IPS DF 4.7 (cell line): ENCODE data around the gene KCNS3.

Experiments
- DNase-seq: peaks from one replicate; pipeline ENCODE4 v3.0.0-alpha.2; 2013; ENCODE audit warnings: low spot score; ENCODE audit errors: extremely low read depth

The KCNS3 gene

DNA sequence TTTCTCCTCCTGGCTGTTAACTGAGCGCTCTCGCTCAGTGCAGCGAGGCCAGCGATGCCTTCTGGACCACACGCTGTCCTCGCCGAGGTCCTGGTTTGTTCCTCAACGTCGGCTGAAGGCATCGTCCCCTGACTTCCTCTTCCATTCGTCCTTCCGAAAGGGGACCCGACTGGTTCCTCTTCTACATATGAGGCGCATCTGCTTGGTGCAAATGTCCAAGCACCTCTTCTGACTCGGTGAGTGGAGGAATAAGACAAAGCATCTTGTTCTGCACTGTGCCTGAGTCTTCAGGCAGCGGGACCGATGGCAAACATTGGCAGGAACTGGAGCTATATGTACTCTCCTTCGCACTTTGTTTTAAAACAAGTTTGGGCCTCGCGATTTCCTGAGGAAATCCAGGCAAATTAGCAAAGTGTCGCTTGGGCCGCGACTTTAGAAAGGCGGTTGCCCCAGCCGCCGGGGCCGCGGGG, 621 bp upstream of the KCNS3 start:
- no peak for DNase-seq

DNA sequence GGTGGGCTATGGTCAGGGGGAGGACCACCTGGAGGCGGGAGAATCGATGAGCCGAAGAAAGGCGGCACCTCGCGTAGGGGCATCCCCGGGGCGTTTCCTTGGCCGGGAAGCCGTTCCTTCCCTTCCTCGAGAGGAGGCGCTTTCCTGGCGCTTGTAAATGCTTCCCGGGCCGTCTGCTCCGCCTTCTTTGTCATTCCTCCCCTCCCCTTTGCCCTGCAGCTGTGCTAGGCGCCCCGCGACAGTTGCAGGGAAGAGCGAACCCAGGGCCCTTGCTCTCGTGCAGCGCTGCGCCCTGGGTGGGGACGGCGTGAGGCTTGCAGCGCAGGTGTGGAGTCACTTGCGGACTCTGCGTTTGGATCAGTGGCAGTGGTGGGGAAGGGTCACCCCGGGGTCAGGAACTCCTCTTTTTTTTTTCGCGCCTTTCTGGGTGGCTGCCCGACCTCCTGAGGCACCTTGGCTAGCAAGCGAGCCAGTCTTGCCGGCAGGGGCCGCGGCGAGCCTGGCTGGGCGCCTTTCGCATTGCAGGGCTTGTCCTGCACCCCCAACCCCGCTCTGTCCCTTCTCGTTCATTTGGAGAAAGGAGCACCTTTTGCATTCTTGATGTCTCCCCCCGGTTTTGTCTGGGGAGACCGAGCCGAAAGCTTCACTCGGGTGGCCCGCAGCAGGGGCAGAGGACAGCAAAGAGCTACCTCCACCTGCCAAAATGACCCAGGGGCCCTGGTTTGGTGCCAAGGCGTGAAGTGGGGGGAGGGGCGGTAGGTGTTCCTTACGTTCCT, 858 bp downstream of the KCNS3 start:
- DNase-seq, result no peak

DNA sequence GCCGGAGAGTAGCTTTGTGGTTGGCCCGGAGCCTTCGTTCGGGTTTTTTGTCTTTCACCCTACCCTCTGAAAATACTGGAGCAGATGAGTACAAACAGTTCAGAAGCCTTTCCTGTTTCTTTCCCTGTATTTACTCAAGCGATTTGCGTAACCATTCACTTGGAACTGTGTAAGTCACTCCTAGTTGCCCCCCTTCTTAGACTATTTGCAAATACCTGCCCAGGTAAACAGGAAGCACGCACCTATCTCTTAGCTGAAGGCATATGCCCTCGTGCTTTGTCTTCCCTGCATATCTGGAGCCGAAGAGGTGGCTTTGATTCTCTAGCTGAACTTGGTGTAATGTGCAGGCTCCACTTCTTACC, 1.4 kb downstream of the KCNS3 start:
- DNase-seq, result no peak

DNA sequence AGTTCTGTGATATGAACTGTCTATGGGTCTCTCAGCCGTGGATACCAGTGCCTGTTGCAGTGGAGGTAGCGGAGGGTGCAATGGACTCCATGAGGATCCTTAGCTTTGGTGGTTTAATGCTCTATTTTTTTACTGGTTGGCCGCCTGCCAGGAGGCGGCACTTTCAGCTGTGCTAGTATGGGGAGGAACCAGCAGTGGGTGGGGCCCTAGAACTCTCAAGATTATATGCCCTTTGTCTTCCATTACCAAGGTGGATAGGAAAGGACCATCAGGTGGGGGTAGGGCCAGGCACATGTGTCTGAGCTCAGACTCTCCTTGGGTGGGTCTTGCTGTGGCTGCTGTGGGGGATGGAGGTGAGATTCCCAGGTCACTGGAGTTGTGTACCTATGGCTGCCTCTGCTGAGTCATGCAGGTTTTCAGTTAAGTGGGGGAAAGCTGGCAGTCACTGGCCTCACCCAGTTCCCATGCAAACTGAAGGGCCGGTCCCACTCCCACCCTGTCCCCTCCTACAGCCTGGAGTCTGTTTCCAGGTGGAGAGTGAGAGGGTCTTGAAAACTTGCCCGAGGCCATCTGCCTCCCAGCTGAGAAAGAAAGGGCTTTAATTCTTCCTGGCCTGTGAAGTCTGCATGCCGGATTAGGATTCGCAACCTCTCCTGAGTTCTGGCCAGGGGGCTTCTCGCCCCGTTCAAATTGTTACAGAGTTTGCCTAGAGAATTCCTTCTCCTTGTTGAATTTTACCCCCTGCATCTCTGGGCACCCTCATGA, 14.5 kb downstream of the KCNS3 start:
- no peak for DNase-seq

DNA sequence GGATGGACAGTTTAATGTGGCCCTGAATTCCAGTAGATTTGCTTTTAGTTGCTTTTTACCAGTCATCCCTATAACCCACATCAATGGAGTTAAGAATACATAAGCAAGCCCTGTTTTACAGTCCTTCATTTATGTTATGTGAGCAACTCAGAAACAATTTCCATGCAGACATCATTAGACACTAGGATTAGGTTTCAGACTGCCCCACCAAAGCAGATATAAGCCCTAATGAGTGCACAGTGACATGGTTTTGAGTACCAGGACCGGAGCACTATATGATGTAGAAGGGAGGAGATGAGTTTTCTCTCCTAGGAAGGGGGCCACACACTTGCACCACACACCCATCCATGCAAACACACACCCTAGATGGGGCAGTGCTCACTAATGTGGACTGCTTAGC, 15.5 kb downstream of the KCNS3 start:
- no peak for DNase-seq

DNA sequence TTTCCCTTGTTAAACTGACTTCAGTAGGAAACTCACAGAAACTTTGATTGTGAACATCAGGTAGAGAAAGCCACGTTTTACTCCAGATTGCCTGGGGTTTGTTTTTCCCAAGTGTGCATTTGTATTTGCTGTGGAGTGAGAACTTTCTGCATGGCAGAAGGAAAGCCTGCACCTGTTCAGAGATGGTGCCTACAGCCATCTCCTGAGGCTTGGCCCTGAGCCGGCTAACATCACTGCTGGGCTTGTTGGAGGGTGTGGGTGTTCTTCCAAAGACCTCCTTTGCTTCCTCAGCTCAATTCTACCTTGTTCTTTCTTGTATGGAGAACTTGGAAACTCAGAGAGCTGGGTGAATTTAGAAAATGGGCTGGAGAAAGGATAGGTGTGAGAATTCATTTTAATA, 16.1 kb downstream of the KCNS3 start:
- DNase-seq, result no peak

DNA sequence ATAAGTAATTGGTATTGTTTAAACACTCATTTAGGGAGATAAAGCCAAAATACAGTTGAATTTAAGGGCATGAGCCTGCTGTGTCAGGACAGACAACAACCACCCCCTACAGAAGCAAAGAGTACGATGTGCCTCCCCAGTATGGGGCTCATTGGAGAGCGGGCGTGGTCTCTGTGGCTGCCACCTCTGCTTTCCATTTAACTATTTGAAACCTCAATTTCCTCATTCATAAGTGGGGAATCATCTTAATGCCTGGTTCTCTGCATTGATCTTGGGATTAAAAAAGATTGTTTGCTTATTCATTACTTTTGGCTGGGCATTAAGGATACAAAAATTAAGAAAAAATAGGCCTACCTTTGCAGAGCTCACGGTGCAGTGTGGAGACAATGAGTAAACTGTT, 21.4 kb downstream of the KCNS3 start:
- no peak for DNase-seq

DNA sequence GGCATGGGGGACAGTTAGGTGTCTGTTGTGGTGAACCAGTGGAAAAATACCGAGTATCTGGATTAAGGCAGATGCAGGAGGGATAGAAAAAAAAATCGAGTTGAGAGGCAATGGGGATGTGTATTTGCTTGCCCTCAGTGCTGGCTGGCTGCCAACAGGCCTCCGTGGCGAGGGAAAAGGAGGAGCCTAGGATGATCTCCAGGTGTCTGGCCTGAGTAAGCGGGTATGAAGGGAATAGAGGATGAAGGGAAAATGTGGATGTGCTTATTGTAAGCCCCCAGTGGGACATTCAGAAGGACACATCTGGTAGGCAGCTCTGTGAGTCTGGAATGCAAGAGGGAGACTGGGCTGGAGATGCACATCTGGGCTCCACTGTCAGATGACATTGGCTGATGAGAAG, 22.8 kb downstream of the KCNS3 start:
- DNase-seq, result no peak

DNA sequence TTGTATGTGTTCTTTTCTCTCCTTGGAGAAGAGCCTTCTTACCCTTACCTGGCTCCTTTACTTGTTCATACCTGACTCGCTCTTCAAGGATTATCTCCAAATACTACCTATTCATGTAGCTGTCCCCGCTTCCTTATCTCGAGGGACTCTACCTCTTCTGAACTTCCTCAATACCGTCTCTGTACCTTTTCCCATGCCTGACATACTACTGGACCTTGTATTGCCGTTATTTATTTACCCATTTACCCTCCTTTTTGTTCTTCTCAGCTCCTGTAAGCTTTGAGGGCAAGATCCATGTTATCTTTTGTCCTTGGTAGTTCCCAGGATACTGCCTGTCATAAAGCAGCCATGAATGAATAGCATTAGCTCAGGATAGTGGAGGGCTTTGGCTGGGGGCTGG, 32.5 kb downstream of the KCNS3 start:
- no peak for DNase-seq

DNA sequence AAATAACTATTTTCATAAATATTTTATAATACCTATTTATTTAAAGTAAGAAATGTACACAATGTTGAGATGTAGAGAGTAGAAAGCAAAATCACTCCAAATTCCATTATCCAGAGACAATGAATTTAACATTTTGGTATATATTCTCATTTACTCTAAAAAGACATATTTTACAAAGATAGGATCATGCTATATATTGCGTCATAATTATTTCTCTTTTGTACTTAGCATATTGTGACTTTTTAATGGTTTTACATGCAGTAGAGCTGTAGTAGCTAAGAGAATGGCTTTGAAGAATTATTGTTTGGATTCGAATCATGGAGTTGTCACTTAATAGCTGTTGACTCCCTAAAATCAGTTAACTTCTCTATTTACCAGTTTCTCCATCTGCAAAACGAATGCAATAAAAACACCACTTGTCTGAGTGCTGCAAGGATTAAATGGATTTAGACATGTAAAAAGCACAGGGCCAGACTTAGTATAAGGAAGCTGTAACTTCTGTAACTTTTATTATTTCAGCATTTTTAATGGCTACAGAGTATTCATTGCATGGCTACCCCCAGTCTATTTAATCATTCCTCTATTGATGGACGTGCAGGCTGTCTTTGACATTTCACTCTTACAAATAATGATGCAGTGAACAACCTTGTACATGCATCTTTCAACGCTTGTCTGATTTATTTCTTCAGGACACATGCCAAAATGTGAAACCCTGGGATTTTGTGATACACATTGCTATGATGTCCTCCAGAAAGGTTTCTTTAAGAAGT, 33.2 kb downstream of the KCNS3 start:
- DNase-seq, result no peak

DNA sequence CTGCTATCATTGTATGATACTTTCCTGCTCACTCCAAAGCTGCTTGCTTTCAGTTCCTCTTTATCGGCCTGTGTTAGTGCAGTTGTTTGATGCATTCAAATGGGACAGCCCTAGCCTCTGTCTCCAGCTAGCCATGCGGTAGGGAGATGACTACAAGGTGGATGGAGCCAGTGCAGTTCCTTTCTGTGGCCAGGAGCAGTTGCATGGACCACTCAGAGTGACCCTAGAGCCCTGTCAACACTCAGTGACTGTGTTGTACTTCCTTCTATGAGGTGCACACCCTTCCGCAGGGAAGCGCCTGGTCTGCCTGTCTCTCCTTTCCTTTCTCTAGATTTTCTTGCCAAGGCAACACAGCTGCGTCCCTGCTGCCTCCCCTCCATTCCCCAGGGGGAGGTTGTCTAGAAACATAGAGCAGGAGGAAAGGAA, 33.8 kb downstream of the KCNS3 start:
- DNase-seq, result no peak

DNA sequence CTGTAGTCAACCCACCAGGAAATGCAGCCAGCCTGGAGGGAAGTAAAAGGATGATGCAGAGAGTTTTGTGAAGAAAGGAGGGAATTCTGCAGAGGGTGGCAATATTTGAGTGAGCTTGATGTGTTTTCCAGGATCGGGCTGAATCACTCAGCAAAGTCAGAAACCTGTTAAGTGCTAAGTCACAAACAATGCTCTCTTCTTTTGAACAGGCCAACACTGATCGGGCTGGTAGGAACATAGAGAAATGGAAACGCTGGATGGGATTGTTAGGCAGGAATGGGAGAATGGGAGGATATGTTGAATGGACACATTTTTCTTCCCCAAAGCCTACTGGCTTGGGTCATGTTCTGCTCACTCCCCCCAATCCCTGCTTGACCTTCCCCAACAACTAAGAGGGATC, 36.6 kb downstream of the KCNS3 start:
- DNase-seq, result no peak

DNA sequence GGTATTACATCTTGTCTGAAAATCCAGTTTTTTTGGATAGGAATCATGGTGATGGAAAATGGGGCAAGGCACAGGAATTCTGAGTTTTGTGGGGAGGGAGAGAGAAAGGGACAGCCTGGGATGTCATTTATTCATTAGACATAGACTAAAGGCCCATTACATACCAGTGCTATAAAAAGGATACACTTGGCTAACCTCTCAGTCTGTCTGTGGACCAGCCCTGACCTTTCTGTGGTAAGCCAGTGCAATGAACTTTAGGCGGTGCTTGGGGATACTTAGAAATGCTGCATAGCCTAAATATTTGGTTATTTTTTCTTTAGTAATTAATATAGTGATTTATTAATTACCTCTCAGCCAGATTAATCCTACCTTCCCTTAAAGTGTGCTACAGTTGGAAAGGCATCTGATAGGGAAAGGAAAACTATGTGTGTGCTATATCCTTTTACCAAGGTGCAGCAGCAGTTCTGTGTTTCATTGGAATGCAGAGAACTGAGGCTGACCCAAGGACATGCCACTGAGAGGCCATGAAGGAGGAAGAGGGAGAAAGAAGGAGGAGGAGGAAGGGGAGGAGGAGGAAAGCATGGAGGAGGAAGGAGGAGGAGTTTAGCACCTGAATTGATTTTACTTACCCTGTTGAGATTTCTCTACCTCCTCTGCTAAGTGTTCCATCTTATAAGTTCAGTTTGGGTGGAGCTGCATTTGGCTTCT, 37.5 kb downstream of the KCNS3 start:
- no peak for DNase-seq

DNA sequence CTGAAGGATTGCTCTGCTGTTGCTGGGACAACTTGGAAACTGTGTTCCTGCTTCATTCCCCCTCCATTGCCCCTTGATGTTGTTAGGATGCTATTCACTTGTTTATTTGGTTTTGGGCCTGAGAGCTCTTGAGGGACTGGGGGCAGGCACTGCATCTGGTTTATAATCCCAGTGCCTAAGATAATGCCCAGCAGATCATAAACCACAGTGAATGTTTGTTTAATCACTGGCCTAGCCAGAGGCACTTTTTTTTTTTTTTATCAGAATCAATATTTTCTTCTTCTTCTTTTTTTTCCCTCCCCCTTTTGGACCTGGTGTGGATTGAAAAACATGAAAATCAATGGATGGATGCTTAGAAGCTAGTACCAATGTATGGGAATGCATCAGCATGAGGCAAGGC, 38.1 kb downstream of the KCNS3 start:
- DNase-seq, result no peak

DNA sequence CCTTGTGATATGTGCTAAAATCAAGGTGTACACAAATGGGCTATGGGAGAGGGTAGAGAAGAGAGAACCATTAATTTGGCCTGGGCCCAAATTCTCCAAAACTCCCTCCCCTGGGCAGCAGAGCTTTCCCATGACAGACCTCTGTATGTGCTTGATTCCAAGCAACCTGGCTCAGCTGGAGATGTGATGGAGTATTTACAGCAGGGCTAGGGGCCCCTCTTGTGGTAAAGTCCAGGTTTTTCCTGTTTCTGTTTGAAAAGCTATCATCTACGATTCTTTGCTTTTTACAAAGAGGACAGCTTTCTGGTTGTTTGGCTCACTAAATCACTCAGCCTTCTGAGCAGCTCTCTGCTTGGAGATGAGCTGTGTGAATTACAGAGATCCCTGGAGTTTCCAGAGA, 40.3 kb downstream of the KCNS3 start:
- DNase-seq, result no peak

DNA sequence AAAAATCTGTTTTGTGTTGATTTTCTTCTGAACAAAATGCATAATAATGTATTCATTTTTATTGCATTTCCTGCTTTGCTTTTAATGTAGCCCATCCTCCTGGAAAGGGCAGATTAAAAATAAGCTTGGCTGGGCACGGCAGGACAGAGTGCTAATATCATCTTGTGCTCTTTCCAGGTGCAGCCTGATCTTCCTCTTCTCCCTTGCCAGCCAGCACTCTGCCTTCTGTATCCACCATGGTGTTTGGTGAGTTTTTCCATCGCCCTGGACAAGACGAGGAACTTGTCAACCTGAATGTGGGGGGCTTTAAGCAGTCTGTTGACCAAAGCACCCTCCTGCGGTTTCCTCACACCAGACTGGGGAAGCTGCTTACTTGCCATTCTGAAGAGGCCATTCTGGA, 52.3 kb downstream of the KCNS3 start:
- no peak for DNase-seq

DNA sequence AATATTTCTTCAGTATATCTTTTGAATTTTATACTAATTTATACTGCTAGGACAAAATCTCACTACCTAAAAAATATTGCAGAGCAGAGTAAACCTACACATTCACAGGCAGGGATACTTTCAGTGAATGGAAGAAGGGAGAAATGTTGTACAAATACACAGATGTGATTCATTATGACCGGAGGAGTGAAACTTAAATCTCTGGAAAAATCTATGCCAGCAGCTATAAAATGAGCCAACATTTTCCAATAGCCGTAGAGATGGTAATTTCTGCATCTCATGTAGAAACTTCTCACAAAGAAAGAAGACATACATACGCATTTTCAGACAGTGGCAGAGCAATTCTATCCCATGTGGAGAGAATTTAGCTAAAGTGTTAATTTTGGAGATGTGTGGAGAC, 54.8 kb downstream of the KCNS3 start:
- DNase-seq, result no peak

DNA sequence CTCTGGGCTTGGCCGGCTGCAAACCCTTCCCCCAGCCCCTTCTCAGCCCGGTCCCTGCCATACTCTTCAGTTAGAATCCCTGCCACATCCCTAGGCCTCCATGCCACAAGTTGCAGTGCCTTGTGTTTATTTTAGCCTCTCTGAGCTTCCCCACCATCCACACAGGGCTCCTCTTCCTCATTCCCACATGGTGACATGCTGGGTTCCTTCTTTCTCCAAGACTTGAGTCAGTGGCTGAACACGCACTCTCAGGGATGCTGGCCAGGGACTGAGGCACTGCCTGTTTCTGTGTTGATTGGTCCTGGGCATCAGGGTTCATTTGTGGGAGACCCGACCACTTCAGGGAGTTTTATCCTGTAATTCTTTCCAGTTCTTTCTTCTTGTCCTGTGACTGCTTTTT, 56.3 kb downstream of the KCNS3 start:
- DNase-seq, result no peak

DNA sequence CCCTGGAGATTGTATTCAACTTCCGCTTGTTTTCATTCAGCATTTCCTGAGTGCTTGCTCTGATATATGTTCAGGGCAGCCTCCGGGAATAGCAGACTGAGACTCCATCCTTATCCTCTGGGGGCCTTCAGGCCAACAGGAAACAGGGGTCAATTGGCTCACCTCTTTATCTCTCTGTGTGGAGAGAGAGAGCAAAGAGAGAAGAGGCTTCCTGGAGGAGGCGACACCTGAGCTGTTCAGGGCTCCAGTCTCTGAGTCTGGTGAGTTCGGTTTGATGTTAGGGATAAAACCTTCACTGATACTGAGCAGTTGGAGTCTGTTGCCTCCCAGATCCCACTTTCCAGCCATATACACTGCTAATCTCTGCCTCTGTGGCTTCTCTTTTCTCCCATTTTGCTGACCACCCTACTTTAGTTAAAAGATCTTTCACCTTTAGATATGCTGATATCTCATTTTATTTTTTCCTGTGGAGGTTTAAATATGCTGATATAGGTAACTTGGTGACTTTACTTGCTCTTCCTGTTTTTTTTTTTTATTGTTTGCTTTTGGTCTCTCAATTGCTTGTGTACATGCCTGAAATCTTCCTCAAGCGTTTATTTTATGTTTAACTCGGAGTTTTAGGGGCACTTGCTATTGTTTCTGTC, 56.9 kb downstream of the KCNS3 start:
- DNase-seq, result no peak

DNA sequence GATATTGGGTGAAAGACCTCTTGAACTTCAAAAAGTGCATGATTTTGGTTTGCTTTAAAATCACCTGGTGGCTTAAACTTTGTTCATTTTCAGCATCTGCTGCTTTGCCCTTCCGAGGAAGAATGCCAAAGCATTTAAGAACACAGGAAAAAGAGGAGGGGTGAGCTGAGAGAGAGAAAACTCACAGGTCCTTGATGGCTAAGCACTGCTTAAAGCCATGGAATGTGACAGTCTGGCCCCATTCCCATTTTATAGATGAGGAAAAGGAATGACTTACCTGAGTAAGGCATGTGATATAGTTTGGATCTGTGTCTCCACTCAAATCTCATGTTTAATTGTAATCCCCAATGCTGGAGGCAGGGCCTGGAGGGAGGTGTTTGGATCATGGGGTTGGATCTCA, 58.1 kb downstream of the KCNS3 start:
- no peak for DNase-seq

DNA sequence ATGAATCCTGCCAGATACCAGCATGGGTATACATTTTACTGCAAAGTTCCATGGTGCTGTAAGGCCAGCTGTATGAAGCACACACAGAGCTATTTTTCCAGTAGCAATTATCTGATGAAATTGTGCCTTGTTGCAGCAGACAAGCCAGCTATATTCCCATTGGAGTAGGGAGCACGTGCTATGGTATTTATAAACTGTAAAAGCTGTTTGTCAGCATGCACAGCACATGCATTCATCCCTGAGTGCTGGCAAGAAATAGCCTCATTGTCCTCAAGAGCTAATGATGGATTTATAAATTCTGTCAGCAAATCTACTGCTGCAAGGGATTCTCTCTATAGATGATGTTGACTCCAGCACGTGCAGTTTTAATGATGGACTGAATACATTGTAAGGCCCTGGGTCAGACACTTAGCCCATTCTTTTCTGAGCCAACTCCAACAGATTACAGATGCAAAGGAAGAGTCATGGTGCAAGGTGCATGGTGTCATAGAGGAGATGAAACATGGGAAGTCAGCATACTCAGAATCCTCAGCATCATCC, 61.7 kb downstream of the KCNS3 start:
- no peak for DNase-seq
